HG02678 (cell line): ENCODE measurements around the gene AKAP11.
"Not testable (repeated sequence)": the region's sequence is repeated elsewhere in the genome, so short reads cannot be mapped to it uniquely, and the experiment has no call there.

Experiments used
- ATAC-seq: cut with Tn5 transposase; IDR thresholded peaks from one replicate; pipeline ENCODE4 v1.9.1; 2021; ENCODE audit warnings: mild to moderate bottlenecking, moderate library complexity; ENCODE audit not compliant: unreplicated experiment

Gene AKAP11

DNA sequence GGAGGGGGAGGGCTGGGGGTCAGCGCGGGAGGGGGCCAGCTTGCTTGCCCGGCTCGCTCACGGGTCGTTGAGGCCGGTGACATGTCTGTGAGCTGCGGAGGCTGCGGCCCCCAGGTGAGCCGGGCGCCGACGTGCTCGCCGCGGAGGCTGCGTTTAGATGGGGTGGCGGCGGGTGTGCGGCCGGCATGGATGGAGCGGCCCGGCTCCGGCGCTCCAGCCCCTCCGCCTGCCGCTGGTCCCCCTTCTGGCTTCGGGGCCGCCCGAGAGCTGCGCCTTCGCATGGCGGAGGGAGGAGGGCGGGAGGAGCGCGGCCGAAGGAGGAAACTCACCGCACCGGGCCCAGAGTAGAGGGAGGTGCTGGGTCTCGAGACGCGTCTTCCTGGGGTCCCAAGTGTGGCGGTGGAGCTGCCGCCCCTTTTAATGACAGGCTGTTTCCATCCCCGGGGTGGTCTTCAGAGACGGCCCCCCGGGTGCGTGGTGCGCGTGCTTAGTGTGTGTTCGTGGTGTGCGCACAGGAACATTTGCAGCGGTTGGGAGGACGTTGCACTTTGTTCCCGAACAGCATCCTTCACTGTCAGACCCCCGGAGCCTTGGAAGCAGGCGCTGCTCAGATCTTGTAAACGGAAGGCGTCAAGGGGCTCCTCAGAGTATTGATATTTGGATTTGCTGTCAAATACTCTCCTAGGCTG is at the start of gene AKAP11:
AKAP11 (plus strand) TSS at position 38 of the 689 bp plus-strand sequence. CDS start 14,197 bp downstream, outside the sequence.
- ATAC-seq: peak; percentile 21

DNA sequence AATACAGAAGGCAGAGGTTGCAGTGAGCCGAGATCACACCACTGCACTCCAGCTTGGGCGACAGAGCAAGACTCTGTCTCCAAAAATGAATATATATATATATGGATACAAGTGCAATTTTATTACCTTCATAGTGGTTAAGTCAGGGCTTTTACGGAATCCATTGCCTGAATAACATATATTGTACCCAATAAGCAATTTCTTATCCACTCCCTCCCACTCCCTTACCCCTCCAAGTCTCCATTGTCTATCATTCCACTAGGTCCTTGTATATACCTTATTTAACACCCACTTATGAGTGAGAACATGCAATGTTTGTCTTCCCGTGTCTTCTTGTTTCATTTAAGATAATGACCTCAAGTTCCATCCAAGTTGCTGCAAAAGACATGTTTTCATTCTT is 48.3 kb upstream of the AKAP11 start:
- ATAC-seq: no peak

DNA sequence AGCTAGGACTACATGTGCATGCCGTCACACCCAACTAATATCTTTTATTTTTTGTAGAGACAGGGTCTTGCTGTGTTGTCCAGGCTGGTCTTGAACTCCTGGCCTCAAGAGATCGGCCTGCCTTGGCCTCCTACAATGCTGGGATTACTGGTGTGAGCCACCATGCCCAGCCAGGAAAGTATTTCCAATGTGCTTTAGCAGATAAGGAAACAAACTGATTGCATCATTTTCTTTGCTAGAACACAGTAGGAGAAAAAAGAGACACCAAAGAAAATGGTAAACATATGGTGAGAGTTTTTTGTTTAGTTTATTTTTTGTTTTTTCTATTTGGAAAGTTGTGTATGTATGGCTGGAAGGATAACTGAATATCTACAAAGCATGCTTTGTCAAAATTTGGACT is 46.9 kb upstream of the AKAP11 start:
- no peak for ATAC-seq

DNA sequence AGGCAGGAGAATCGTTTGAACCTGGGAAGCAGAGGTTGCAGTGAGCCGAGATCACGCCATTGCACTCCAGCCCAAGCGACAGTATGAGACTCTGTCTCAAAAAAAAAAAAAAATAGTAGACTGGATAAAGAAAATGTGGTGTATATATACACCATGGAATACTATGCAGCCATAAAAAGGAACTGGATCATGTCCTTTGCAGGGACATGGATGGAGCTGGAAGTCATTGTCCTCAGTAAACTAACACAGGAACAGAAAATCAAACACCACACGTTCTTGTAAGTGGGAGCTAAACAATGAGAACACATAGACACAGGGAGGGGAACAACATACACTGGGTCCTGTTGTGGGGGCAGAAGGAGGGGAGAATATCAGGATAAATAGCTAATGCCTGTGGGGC is 45.2 kb upstream of the AKAP11 start:
- not testable (repeated sequence) for ATAC-seq

DNA sequence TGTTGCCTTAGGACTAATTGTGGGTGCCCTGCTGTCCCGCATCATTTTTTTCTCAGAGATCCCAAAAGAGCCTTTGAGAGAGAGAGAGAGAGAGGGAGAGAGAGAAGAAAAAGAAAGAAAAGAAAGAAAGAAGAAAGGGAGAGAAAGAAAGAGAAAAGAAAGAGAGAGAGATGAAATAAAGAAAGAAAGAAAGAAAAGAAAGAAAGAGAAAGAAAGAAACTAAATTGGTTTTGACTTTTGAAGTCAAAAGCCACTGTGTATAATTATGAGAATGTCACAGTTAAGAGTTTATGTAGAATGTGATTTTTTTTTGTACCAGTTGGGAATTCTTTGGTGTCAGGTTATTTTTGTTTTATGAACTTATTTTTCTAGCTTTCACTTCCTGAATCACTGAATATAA is 43.4 kb upstream of the AKAP11 start:
- no peak for ATAC-seq

DNA sequence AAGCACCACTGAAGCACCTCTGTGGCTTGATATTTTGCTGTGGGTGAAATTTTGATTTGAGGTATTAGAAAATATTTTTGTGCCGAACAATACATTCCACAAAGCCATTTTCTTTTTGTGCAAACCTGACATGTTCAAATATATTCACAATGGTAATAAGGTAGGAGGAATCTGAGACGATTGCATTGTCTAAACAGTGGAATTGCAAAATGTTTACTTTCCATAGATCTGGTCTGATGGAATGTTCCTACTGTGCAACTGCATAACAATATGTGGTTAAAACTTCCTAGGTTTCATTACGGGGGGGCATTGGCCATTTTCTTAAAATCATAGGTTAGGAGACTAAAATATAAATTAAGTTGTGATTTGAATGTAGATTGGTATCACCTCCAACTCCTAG is 42.7 kb upstream of the AKAP11 start:
- no peak for ATAC-seq

DNA sequence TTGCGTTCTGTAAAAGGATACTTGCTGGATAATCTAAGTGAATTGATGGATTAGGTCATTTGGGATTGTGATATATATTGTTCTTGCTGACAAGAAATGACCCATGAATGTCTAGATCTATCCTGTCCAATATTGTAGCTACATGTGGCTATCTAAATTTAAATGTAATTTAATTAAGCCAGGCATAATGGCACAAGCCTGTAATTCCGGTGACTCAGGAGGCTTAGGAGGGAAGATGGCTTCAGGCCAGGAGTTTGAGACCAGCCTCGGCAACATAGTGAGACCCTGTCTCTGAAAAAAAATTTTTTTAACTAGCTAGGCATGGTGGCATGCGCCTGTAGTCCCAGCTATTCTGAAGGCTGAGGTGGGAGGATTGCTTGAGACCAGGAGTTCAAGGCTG is 39.3 kb upstream of the AKAP11 start:
- no peak for ATAC-seq

DNA sequence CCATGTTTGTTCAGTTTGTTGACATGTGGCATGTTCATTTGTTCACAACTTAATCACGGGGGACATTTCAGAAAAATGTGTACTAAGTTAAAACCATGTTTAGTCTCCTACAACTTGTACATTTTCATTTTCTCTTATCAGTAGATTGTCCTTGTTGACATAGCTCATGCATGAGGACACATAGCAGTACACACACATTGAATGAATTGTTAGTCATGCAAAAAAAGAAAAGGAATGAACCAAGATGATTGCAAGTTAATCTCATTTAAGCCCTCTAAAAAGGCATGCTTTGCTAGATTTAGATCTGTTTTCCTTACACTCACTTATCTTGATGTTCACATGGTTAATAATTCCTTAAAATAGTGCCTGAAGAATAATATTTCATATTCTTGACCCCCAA is 38.2 kb upstream of the AKAP11 start:
- no peak for ATAC-seq

- no peak for ATAC-seq
Observed at GRCh38 chr13:42239161-42239560, 32.8 kb upstream of the AKAP11 start.

DNA sequence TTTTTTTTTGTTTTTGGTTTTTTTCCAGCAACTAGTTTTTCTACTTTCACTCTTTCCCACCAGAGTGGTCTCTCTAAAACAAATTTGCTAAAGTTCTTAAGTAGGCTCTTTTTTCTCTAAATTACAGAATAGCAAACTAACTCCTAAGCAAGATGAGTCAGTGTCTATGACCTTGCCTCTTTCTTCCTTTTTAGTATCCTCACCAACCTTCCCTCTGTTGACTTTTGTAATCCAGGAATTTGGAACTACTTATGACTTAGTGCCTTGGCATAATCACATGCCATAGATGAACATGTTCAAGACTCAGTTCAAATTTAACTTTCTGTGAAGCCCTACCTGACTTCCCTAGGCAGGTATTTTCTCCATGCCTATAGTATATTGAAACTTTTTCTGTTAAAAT is 32.3 kb upstream of the AKAP11 start:
- no peak for ATAC-seq

- ATAC-seq: no peak
Observed at GRCh38 chr13:42246541-42246940, 25.4 kb upstream of the AKAP11 start.

- ATAC-seq: no peak
Observed at GRCh38 chr13:42247883-42248282, 24.1 kb upstream of the AKAP11 start.

- no peak for ATAC-seq
Observed at GRCh38 chr13:42255886-42256285, 16.1 kb upstream of the AKAP11 start.

- no peak for ATAC-seq
Observed at GRCh38 chr13:42258747-42259146, 13.2 kb upstream of the AKAP11 start.

- no peak for ATAC-seq
Observed at GRCh38 chr13:42259515-42259914, 12.4 kb upstream of the AKAP11 start.

DNA sequence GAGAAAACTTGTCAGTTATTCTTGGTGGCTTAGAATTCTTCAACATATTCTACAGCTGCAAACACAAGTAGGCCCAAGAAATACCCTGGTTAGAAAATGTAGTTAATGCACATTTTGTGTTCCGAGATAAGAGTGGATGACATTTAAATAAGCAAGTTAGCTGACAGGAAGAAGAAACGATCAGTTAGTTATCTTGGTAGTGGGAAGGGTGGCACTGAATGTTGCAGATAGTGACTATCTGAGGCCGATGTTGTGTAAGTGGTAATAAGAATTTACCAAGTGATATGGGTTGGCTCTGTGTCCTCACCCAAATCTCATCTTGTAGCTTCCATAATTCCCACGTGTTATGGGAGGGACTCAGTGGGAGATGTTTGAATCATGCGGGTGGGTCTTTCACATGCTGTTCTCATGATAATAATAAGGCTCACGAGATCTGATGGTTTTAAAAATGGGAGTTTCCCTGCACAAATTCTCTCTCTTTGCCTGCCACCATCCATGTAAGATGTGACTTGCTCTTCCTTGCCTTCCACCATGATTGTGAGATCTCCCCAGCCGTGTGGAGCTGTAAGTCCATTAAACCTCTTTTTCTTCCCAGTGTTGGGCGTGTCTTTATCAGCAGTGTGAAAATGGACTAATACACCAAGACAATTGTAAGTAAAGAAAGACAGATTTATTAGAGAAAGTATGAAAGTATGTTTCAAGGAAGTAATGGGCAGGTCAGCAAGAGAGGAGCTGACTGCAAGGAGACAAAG is 10.9 kb upstream of the AKAP11 start:
- ATAC-seq: no peak

DNA sequence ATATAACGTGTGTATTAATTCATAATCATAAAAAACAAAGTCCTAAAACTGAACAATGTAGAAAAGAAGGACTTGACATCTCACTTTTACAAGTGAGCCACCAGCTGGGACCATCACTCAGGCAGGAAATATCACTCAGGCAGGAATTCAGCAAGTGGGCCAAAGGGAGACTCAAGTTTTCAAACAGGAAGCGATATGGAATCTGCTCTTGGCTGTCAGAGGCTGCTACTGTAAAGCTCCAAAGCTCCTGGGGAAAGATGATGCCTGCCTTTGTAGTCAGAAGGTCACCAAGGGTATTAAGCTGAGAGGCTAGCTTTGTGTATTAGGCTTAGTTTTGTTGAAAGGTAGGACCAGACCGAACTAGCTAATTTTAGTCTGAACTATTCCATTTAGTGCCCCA is 5.5 kb upstream of the AKAP11 start:
- no peak for ATAC-seq

- ATAC-seq: no peak
Observed at GRCh38 chr13:42270160-42270856, 1.6 kb upstream of the AKAP11 start.

GRCh38 chr13:42270857-42271215 is 1.1 kb upstream of the AKAP11 start:
- no peak for ATAC-seq

GRCh38 chr13:42271337-42272114 is 426 bp upstream of the AKAP11 start:
- ATAC-seq: peak; percentile 84

GRCh38 chr13:42272804-42273175 is 838 bp downstream of the AKAP11 start:
- no peak for ATAC-seq
